ENCODE data around the gene WDR46.

The WDR46 gene

GRCh38 chr6:33288921-33289783, at the start of gene WDR46, which contains the start of gene PFDN6:
Gene WDR46, minus strand, starts transcription at chr6:33289239. Its CDS starts 69 bp downstream, at chr6:33289170.
Gene PFDN6, plus strand, starts transcription at chr6:33289601. Its CDS starts 256 bp downstream, at chr6:33289857.
- peak; percentile 97 for DNase-seq

- DNase-seq, result no peak
Measured at GRCh38 chr6:33336495-33336894, 47.5 kb upstream of the WDR46 start.

GRCh38 chr6:33335916-33336315, 46.9 kb upstream of the WDR46 start:
- no peak for DNase-seq

GRCh38 chr6:33333666-33334065, 44.6 kb upstream of the WDR46 start:
- no peak for DNase-seq

GRCh38 chr6:33330736-33331135, 41.7 kb upstream of the WDR46 start:
- DNase-seq, result no peak

- DNase-seq, result no peak
Measured at GRCh38 chr6:33329058-33329457, 40.0 kb upstream of the WDR46 start.

GRCh38 chr6:33324125-33324524, 35.1 kb upstream of the WDR46 start:
- no peak for DNase-seq

GRCh38 chr6:33323623-33323948, 34.5 kb upstream of the WDR46 start:
- DNase-seq, result peak; percentile 50

GRCh38 chr6:33321227-33321626, 32.2 kb upstream of the WDR46 start:
- DNase-seq, result no peak

- no peak for DNase-seq
Measured at GRCh38 chr6:33320315-33321181, 31.5 kb upstream of the WDR46 start.

- no peak for DNase-seq
Measured at GRCh38 chr6:33319939-33320314, 30.9 kb upstream of the WDR46 start.

- DNase-seq, result no peak
Measured at GRCh38 chr6:33318426-33319073, 29.5 kb upstream of the WDR46 start.

GRCh38 chr6:33317669-33318425, 28.8 kb upstream of the WDR46 start, which contains the start of gene ZBTB22:
Gene ZBTB22, minus strand, starts transcription at chr6:33317744. Its CDS starts 828 bp downstream, at chr6:33316916.
- DNase-seq, result peak; percentile 97

- no peak for DNase-seq
Measured at GRCh38 chr6:33317419-33317668, 28.3 kb upstream of the WDR46 start.

GRCh38 chr6:33316603-33317418, 27.8 kb upstream of the WDR46 start:
- DNase-seq, result no peak

GRCh38 chr6:33315793-33316602, 27.0 kb upstream of the WDR46 start:
- DNase-seq, result no peak

- no peak for DNase-seq
Measured at GRCh38 chr6:33314943-33315792, 26.1 kb upstream of the WDR46 start.

GRCh38 chr6:33314515-33314942, 25.5 kb upstream of the WDR46 start:
- DNase-seq, result peak; percentile 50

GRCh38 chr6:33313709-33314514, 24.9 kb upstream of the WDR46 start, which contains the start of gene TAPBP:
Gene TAPBP, minus strand, starts transcription at chr6:33314078. Its CDS starts 37 bp downstream, at chr6:33314041.
- peak; percentile 50 for DNase-seq

Measured in NCI-H2171 treated with DMSO at 0.1 percent for 48 hours (cell line).